Stimulated activated CD4-positive, alpha-beta T cell treated with anti-CD3 and anti-CD28 coated beads, Interleukin-4, amount 100 ng/mL, for 4 hours (primary cell): ENCODE measurements around the gene BTK.
A peak's percentile ranks its signal among the peaks of the same experiment; 100 is the strongest.

Experiments
- DNase-seq, 2 experiments: peaks; one replicate each; pipeline ENCODE4 v3.0.0-alpha.2; 2020

Gene BTK

GRCh38 chrX:101393530-101394305 lies 7.7 kb upstream of the BTK start:
- DNase-seq, result no peak

GRCh38 chrX:101391831-101392230 lies 5.8 kb upstream of the BTK start:
- no peak for DNase-seq

- peak; percentile 75 to 84 for DNase-seq
Measured at GRCh38 chrX:101390664-101391525, 4.9 kb upstream of the BTK start, which contains the start of gene RPL36A. Gene RPL36A (plus strand): TSS chrX:101391011. CDS start chrX:101391044, 33 bp downstream.

GRCh38 chrX:101388604-101389003 lies 2.6 kb upstream of the BTK start:
- no peak for DNase-seq

GRCh38 chrX:101386542-101386885 lies 523 bp upstream of the BTK start:
- DNase-seq, result no peak

GRCh38 chrX:101385026-101385684 lies 836 bp downstream of the BTK start:
- no peak for DNase-seq

GRCh38 chrX:101383679-101384205 lies 2.2 kb downstream of the BTK start:
- DNase-seq, result no peak

- no peak for DNase-seq
Measured at GRCh38 chrX:101377547-101377946, 8.4 kb downstream of the BTK start.

- DNase-seq, result no peak
Measured at GRCh38 chrX:101370888-101371504, 15.0 kb downstream of the BTK start.

- no peak for DNase-seq
Measured at GRCh38 chrX:101369687-101370086, 16.3 kb downstream of the BTK start.

- DNase-seq, result no peak
Measured at GRCh38 chrX:101368800-101369199, 17.2 kb downstream of the BTK start.

- no peak for DNase-seq
Measured at GRCh38 chrX:101365301-101365795, 20.6 kb downstream of the BTK start.

GRCh38 chrX:101362757-101363156 lies 23.2 kb downstream of the BTK start:
- DNase-seq, result no peak

- DNase-seq, result no peak
Measured at GRCh38 chrX:101362116-101362515, 23.9 kb downstream of the BTK start.

- DNase-seq, result no peak
Measured at GRCh38 chrX:101360390-101360789, 25.6 kb downstream of the BTK start.

GRCh38 chrX:101359966-101360365 lies 26.0 kb downstream of the BTK start:
- DNase-seq, result no peak

GRCh38 chrX:101357166-101357795 lies 28.7 kb downstream of the BTK start:
- DNase-seq, result no peak

- no peak for DNase-seq
Measured at GRCh38 chrX:101349193-101349562, 36.8 kb downstream of the BTK start.

- DNase-seq, result peak; percentile 73 to 79
Measured at GRCh38 chrX:101348452-101349192, 37.4 kb downstream of the BTK start, which contains the start of gene TIMM8A. Gene TIMM8A (minus strand): TSS chrX:101348742. CDS start chrX:101348664, 78 bp downstream.

- DNase-seq, result peak in 1 of 2 experiments; percentile 1
Measured at GRCh38 chrX:101347859-101348451, 38.0 kb downstream of the BTK start.

GRCh38 chrX:101337776-101338271 lies 48.2 kb downstream of the BTK start:
- DNase-seq, result no peak
